WTC11 (cell line): Measurements from ENCODE around the gene ZC2HC1C.

Source experiments
- CTCF ChIP-seq: fragments of 200-600 bp; IDR thresholded peaks from 2 replicates; pipeline ENCODE4 v1.8.0; 2022; ENCODE audit warnings: antibody characterized with exemption
- NR3C1 ChIP-seq: sonication (generic); formaldehyde crosslinking; conservative IDR thresholded peaks from 2 replicates; pipeline ENCODE4 v1.8.1; 2023; ENCODE audit warnings: low read depth, mild to moderate bottlenecking, missing genetic modification reagents

GRCh38 chr14:75068294-75069120, 934 bp upstream of the ZC2HC1C start:
- TF ChIP-seq CTCF = no peak
- TF ChIP-seq NR3C1 (CRISPR knock-in tag) = no peak
